SU-DHL-6 (cell line): ENCODE measurements around the gene TRMT1.

Source experiments
- H2AFZ ChIP-seq: fragments of 200-600 bp; sonication (generic); 2 replicates; pipeline ENCODE4 v1.6.1; 2014; ENCODE audit warnings: low read depth, mild to moderate bottlenecking, moderate library complexity, mixed read lengths, antibody characterized with exemption, low read length; ENCODE audit not compliant: severe bottlenecking
- H3F3A ChIP-seq: fragments of 200-600 bp; shearing (Covaris generic); 2 replicates; pipeline ENCODE4 v1.6.0; 2016; ENCODE audit warnings: antibody characterized with exemption, mild to moderate bottlenecking; ENCODE audit not compliant: insufficient read depth
- H3K27ac ChIP-seq: fragments of 200-600 bp; sonication (generic); 2 replicates; pipeline ENCODE4 v1.5.1; 2016; ENCODE audit warnings: low read depth, mild to moderate bottlenecking, low read length, moderate library complexity, mixed read lengths
- H3K27me3 ChIP-seq: fragments of 200-600 bp; sonication (generic), shearing (Covaris generic); 2 replicates; pipeline ENCODE4 v1.6.0; 2014; ENCODE audit warnings: mild to moderate bottlenecking, low read length
- H3K36me3 ChIP-seq: fragments of 200-600 bp; sonication (generic); 2 replicates; pipeline ENCODE4 v1.6.1; 2014; ENCODE audit warnings: mild to moderate bottlenecking, low read length, mixed read lengths
- H3K4me2 ChIP-seq: fragments of 300-600, 200-600 bp; shearing (Covaris generic), sonication (generic); 2 replicates; pipeline ENCODE4 v1.6.0; 2014; ENCODE audit warnings: low read length, low read depth, mild to moderate bottlenecking; ENCODE audit not compliant: poor library complexity, severe bottlenecking
- H3K4me3 ChIP-seq: fragments of 200-600 bp; sonication (generic); 2 replicates; pipeline ENCODE4 v1.5.1; 2014; ENCODE audit warnings: antibody characterized with exemption, low read length, mild to moderate bottlenecking, mixed read lengths; ENCODE audit not compliant: insufficient read depth, poor library complexity, severe bottlenecking
- H3K79me2 ChIP-seq: fragments of 200-600 bp; sonication (generic); 2 replicates; pipeline ENCODE4 v1.6.1; 2014; ENCODE audit warnings: mild to moderate bottlenecking, low read length, moderate library complexity; ENCODE audit not compliant: insufficient read depth
- H3K9ac ChIP-seq: fragments of 200-600 bp; sonication (generic); 2 replicates; pipeline ENCODE4 v1.7.0; 2014; ENCODE audit warnings: mild to moderate bottlenecking, low read length
- H3K9me2 ChIP-seq: fragments of 200-600 bp; sonication (generic); replicated peaks from 2 replicates; pipeline ENCODE4 v1.6.1; 2014; ENCODE audit warnings: low read length; ENCODE audit not compliant: insufficient read depth
- H3K9me3 ChIP-seq: fragments of 200-600 bp; sonication (generic); 2 replicates; pipeline ENCODE4 v1.6.1; 2014; ENCODE audit warnings: low read length, mixed read lengths; ENCODE audit not compliant: insufficient read depth
- H4K20me1 ChIP-seq: fragments of 200-600 bp; sonication (generic); 2 replicates; pipeline ENCODE4 v1.6.1; 2014; ENCODE audit warnings: low read depth, mild to moderate bottlenecking, antibody characterized with exemption, low read length, moderate library complexity, mixed read lengths
- CTCF ChIP-seq: fragments of 200-600 bp; sonication (generic); IDR thresholded peaks from one replicate; pipeline ENCODE4 v1.5.1; 2017; ENCODE audit warnings: antibody characterized with exemption, mild to moderate bottlenecking, low read length, moderate library complexity; ENCODE audit not compliant: insufficient read depth, poor library complexity, severe bottlenecking
- EZH2phosphoT487 ChIP-seq: fragments of 200-600 bp; sonication (generic), shearing (Covaris generic); conservative IDR thresholded peaks from 2 replicates; pipeline ENCODE4 v1.6.1; 2018; ENCODE audit warnings: mild to moderate bottlenecking, antibody characterized with exemption, low read length, moderate library complexity, mixed read lengths

The TRMT1 gene

DNA sequence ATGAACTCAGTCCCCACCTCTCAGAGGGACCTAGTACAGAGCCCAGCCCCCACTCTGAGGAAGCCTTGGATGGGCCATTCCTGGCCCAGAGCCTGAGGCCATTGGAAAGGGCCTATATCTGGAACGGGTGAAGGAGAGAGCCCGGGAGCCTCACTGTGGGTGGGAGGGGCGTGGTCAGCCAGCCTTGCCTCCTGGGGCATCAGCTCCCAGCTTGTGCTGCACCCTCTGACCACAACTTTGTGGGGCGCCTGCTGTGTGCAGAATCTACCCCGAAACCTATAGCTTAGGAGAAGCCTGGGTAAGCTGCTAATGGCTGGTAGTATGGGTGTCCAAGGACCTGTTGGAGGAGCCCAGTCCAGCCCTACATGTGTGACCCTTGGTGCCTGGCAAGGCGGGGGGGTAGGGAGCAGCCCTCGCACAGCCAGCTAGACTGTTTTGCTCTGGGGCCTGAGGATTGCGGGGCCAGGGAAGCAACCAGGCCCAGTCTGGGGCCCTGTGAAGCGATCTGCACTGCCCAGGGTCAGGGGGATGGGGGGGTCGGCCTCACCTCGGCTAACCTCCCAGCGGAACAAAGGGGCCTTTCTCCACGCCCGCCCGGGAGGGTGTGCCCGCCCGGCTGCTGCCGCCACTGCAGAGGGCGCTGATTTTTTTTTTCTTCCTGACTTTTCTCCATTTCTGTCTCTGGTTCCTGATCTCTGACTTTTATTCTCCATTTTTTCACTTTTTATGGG is 56.1 kb downstream of the TRMT1 start:
- no peak overlapping the region for H3K4me2 ChIP-seq
- TF ChIP-seq CTCF (no peak), EZH2phosphoT487 (no peak)
- no peak overlapping the region for H3K9ac ChIP-seq
- H4K20me1 ChIP-seq, result no peaks in the 10 kb centered on the region
- H3K9me3 ChIP-seq, result no peaks in the 10 kb centered on the region
- H3K27ac ChIP-seq, result no peak overlapping the region
- H2AFZ ChIP-seq, result no peak overlapping the region
- H3K9me2 ChIP-seq, result no peaks in the 10 kb centered on the region
- H3K36me3 ChIP-seq, result no peaks in the 10 kb centered on the region
- no peaks in the 10 kb centered on the region for H3F3A ChIP-seq
- no peaks in the 10 kb centered on the region for H3K79me2 ChIP-seq
- no peak overlapping the region for H3K4me3 ChIP-seq
- no peaks in the 10 kb centered on the region for H3K27me3 ChIP-seq

DNA sequence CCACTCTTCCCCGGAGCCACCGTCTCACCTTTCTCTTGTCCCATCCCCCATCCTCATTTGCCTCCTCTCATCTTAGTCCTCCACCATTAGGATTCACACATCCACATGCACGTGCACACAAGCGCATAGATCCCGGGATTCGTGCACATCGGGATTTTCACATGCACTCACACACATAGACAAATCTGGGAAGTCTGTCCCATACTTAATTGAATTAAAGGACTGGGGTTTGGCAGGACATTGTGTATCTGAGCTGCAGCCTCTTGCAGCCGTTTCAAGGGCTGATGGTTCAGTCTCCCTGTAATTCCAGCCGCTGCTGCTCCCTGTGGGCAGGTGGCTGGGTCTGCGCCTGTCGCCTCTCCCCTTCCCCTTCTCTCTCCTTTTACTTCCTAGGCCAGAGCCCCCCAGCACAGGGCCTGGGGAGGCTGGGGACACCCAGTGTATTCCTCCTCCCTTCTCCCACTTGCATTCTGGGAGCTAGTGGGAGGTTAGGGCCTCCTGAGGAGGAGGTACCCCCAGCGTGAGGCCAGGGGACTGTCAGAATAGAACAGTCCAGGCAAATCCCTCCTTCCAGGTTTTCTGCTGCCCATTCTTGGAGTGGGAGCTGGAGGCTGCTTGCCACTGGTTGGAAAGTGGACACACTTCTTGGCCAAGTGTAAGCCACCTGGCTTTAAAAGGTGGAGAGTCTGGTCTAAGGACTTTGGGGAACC is 57.4 kb downstream of the TRMT1 start:
- Histone ChIP-seq H3K4me2 (no peak overlapping the region), H3K9me2 (no peaks in the 10 kb centered on the region), H2AFZ (no peak overlapping the region), H3K79me2 (no peaks in the 10 kb centered on the region), H3K36me3 (no peaks in the 10 kb centered on the region), H3K9me3 (no peaks in the 10 kb centered on the region), H3F3A (no peaks in the 10 kb centered on the region), H3K27ac (no peak overlapping the region), H3K4me3 (no peak overlapping the region), H4K20me1 (no peaks in the 10 kb centered on the region), H3K9ac (no peak overlapping the region), H3K27me3 (no peaks in the 10 kb centered on the region)
- no peak for TF ChIP-seq CTCF

- no peaks in the 10 kb centered on the region for H3K27me3 ChIP-seq
- no peaks in the 10 kb centered on the region for H3K79me2 ChIP-seq
- no peaks in the 10 kb centered on the region for H3K36me3 ChIP-seq
Observed at GRCh38 chr19:13057744-13058143, 58.8 kb downstream of the TRMT1 start.

More at GRCh38 chr19:13057744-13058143, 58.8 kb downstream of the TRMT1 start:
- H3K27ac ChIP-seq, result no peak overlapping the region
- no peak overlapping the region for H2AFZ ChIP-seq
- no peaks in the 10 kb centered on the region for H3K9me3 ChIP-seq
- H3K4me2 ChIP-seq, result no peak overlapping the region
- no peak for TF ChIP-seq CTCF
- no peak for TF ChIP-seq EZH2phosphoT487
- no peak overlapping the region for H3K9ac ChIP-seq
- H4K20me1 ChIP-seq, result no peaks in the 10 kb centered on the region
- H3K4me3 ChIP-seq, result no peak overlapping the region
- no peaks in the 10 kb centered on the region for H3K9me2 ChIP-seq
- H3F3A ChIP-seq, result no peaks in the 10 kb centered on the region
